Astrocyte of the cerebellum (primary cell): Measurements from ENCODE around the gene MACC1.

Experiments used
- DNase-seq: peaks from one replicate; pipeline ENCODE4 v3.0.0-alpha.2; 2011; ENCODE audit warnings: low read depth
- H3K4me3 ChIP-seq: 2 replicates; pipeline ENCODE4 v1.5.1; 2011; ENCODE audit warnings: mild to moderate bottlenecking, low read depth, low read length, moderate library complexity
- in situ Hi-C: cut with HindIII; loops from 2 replicates; pipeline ENCODE4 v1.10.0; 2017; ENCODE audit warnings: low sequenced_read_pairs
- TF ChIP-seq, protein P1 (sequence below): IDR thresholded peaks from 2 replicates; pipeline ENCODE4 v1.5.1; 2012; ENCODE audit warnings: low read length, low read depth, moderate library complexity, mild to moderate bottlenecking; ENCODE audit errors: missing control alignments

MACC1 gene

DNA sequence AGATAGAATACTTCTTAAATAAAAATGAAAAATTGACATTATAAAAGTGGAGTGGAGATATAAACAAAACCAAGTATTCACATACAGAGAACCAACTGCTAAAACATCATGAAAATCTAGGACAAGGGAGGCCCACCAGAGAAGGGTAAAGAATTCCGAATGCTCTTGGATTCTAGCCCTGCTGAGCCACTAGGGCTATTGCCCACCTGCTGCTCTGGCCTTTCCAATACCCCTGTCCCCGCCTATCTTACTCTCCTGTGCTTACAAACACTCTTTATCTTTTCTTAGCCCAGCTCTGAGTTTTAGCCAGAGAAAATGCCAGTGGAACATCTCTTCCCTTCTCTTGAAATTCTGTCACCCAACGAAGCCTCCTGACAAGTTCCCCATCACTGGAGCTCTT, 100.3 kb downstream of the MACC1 start:
- in situ Hi-C loops: no loop called here
- DNase-seq: no peak
- TF ChIP-seq, protein P1, sequence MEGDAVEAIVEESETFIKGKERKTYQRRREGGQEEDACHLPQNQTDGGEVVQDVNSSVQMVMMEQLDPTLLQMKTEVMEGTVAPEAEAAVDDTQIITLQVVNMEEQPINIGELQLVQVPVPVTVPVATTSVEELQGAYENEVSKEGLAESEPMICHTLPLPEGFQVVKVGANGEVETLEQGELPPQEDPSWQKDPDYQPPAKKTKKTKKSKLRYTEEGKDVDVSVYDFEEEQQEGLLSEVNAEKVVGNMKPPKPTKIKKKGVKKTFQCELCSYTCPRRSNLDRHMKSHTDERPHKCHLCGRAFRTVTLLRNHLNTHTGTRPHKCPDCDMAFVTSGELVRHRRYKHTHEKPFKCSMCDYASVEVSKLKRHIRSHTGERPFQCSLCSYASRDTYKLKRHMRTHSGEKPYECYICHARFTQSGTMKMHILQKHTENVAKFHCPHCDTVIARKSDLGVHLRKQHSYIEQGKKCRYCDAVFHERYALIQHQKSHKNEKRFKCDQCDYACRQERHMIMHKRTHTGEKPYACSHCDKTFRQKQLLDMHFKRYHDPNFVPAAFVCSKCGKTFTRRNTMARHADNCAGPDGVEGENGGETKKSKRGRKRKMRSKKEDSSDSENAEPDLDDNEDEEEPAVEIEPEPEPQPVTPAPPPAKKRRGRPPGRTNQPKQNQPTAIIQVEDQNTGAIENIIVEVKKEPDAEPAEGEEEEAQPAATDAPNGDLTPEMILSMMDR: no peak
- H3K4me3 ChIP-seq: no peak overlapping the region

DNA sequence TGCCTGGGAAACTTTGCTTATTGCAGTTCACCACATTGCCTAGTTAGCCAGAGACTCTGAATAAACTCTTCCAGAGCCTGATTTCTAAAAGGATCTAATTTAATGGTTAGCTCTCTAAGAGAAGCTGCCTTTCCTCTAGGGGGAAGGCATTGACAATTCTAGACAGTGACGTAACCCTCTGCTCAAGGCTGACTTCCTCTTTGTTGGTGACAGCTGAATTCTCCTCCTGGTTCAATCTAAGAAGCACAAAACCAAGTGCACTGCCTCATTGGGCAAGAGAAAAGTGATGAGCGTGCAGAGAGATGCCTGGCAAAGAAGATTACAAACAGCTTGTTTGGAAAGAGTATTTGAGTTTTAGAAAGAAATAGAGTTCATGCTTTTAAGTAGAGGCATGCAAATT, 102.7 kb downstream of the MACC1 start:
- TF ChIP-seq, protein P1: no peak
- no peak overlapping the region for H3K4me3 ChIP-seq
- DNase-seq: no peak
- in situ Hi-C loops: no loop called here

DNA sequence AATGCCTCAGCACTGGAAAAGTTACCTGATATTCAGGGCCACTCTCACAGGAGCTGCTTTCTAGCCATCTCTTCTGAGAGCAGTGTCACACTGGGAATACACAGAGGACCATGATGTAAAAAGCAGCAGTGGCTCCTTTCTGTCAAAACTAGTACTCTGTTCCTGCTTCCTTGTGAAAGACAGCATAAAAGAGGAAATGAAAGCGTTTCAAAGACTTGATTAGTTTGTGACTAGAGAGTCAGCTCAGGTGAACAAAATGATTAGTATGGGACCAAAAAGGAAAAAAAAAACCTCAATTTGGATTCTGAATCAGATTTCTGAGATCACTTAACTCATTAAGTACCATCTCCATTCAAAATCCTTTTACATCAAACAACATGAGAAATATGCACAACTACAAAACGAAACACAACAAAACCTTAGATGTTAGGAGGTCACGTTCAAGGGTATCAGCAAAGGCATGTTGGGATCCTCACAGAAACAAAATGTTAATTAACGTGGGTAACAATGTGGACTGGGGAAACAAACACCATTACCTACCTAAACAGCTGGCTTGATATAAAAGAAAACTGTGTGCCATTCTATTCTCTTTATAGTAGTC, 103.7 kb downstream of the MACC1 start:
- TF ChIP-seq, protein P1: no peak
- no peak for DNase-seq
- in situ Hi-C loops: no loop called here
- no peak overlapping the region for H3K4me3 ChIP-seq

DNA sequence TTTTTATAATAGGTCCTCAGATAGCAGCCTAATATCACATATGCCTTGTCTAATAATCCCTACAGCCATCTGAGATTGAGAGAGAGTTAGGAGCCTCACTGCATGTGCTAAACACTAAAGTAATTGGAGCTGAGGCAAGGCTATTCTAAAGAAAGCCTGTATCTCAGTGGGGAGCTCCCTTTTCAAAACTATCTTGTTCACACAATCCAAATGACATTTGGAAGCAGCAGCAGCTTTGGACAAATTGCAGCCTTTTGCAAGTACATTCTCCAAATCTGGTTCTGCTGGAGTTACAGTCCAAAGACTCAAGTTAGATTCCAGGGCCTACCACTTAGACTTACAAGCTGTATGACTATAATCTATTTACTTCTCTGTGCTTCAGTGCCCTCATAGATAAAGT, 104.5 kb downstream of the MACC1 start:
- DNase-seq: no peak
- in situ Hi-C loops: no loop called here
- TF ChIP-seq, protein P1: no peak
- no peak overlapping the region for H3K4me3 ChIP-seq

DNA sequence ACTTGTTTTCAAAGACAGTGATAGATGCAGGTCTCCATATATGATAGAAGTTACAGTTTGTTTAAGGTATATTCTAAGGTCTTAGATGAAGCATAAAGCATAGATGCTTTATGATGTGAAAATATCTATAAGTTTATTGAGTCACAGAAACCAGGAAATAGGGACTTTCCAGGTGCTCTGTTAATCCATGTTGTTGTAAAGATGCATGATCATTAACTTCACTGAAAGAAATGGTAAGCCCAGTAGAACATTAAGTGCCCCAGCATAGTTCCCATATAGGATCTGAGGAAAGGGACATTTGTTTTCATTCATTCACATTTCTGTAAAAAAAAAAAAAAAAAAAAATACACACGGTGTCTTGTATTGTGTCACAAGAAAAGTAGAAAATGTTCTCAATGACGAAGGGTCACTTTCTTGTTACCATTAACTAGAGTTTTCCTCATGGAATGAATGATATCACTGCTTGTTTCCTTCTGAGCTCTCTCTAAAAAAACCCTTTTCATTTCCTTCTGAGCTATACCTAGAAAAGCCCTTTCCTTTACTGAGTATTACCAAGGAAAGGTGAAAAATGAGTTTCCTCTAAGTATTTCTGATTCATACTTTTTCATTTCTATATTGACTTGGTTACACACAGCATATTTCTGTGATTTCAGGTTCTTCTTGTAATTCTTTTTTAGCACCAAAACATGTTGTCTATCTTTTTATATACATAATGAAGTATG, 105.2 kb downstream of the MACC1 start:
- TF ChIP-seq, protein P1: no peak
- in situ Hi-C loops: no loop called here
- DNase-seq: no peak
- no peak overlapping the region for H3K4me3 ChIP-seq

DNA sequence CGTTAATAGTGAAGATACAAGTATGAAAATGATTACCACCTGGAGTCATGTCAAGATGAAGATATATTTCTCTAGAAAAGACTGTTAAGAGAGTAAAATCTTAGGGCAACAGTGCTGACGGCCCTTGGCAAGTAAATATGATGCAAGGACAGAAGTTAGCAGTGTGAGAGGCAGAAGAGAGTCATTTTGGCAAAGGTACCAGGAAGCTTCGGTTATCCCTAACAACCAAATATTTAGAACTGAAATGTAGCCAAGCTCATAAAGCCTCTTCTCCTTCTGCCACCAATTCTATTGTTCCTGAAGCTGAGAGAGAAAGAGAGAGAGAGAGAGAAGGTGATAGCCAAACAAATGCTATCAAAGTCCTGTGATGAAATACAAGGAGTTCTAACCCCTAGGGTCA, 109.6 kb downstream of the MACC1 start:
- TF ChIP-seq, protein P1: no peak
- in situ Hi-C loops: no loop called here
- H3K4me3 ChIP-seq: no peak overlapping the region
- DNase-seq: no peak
